ENCODE measurements around the gene C3orf20.

- TF ChIP-seq, protein P1, sequence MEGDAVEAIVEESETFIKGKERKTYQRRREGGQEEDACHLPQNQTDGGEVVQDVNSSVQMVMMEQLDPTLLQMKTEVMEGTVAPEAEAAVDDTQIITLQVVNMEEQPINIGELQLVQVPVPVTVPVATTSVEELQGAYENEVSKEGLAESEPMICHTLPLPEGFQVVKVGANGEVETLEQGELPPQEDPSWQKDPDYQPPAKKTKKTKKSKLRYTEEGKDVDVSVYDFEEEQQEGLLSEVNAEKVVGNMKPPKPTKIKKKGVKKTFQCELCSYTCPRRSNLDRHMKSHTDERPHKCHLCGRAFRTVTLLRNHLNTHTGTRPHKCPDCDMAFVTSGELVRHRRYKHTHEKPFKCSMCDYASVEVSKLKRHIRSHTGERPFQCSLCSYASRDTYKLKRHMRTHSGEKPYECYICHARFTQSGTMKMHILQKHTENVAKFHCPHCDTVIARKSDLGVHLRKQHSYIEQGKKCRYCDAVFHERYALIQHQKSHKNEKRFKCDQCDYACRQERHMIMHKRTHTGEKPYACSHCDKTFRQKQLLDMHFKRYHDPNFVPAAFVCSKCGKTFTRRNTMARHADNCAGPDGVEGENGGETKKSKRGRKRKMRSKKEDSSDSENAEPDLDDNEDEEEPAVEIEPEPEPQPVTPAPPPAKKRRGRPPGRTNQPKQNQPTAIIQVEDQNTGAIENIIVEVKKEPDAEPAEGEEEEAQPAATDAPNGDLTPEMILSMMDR (IDR thresholded peaks at IDR 0.05; ENCODE audit: low read length), result no peak
- no peak for TF ChIP-seq EZH2 (IDR thresholded peaks at IDR 0.05; ENCODE audit: borderline replicate concordance, low read length)
These were observed 137.4 kb downstream of the C3orf20 start for GRCh38 chr3:14812196-14812790.

Measured in OCI-LY1 (cell line).